Keratinocyte (primary cell): ENCODE measurements around the gene BAZ2B. TPM values are rescaled to one million over a fixed set of nuclear protein-coding genes. Genes with fewer than 3 reads are reported as not detected.
"Not testable (repeated sequence)": the region's sequence is repeated elsewhere in the genome, so short reads cannot be mapped to it uniquely, and the experiment has no call there.

Source experiments
- DNase-seq: peaks from one replicate; pipeline ENCODE4 v3.0.0-alpha.2; 2011; ENCODE audit warnings: low read depth, missing footprints, low spot score
- FAIRE-seq: peaks from 2 replicates; lab custom pipeline; 2011; peaks lifted over from hg19 to GRCh38; lab: Jason Lieb, UNC
- H2AFZ ChIP-seq: 2 replicates; pipeline ENCODE4 v1.6.0; 2012; ENCODE audit warnings: low read length, control low read depth, inconsistent platforms; ENCODE audit not compliant: control insufficient read depth
- H3K27ac ChIP-seq: 2 replicates; pipeline ENCODE4 v1.5.1; 2011; ENCODE audit warnings: low read length; ENCODE audit not compliant: control insufficient read depth, insufficient read depth
- H3K27me3 ChIP-seq: 3 replicates; pipeline ENCODE4 v1.6.0; 2011; ENCODE audit warnings: low read length; ENCODE audit not compliant: control insufficient read depth, insufficient read depth; ENCODE audit errors: extremely low read depth
- H3K36me3 ChIP-seq, 2 experiments: 2 replicates in 1 of 2; 3 replicates in 1 of 2; pipeline ENCODE4 v1.5.1; 2011; ENCODE audit warnings: low read length in 2 of 2, mild to moderate bottlenecking in 1 of 2; ENCODE audit not compliant: control insufficient read depth in 2 of 2, insufficient read depth in 2 of 2; ENCODE audit errors: extremely low read depth in 1 of 2
- H3K4me1 ChIP-seq: 3 replicates; pipeline ENCODE4 v1.5.1; 2011; ENCODE audit warnings: low read length; ENCODE audit not compliant: control insufficient read depth, insufficient read depth; ENCODE audit errors: extremely low read depth
- H3K4me2 ChIP-seq: 3 replicates; pipeline ENCODE4 v1.6.0; 2011; ENCODE audit warnings: low read depth, low read length; ENCODE audit not compliant: control insufficient read depth, insufficient read depth; ENCODE audit errors: extremely low read depth
- H3K4me3 ChIP-seq, 3 experiments: fragments of 200-600 bp in 1 of 3; sonication (generic) in 1 of 3; 2 replicates in 2 of 3; 3 replicates in 1 of 3; pipeline ENCODE4 v1.5.1; 2011 to 2016; ENCODE audit warnings: low read length in 3 of 3, mild to moderate bottlenecking in 3 of 3, control low read depth in 2 of 3, inconsistent platforms in 1 of 3, low read depth in 1 of 3, mixed read lengths in 1 of 3, mixed run types in 1 of 3, moderate library complexity in 1 of 3; ENCODE audit not compliant: control insufficient read depth in 2 of 3, insufficient read depth in 2 of 3; ENCODE audit errors: extremely low read depth in 1 of 3
- H3K79me2 ChIP-seq: 2 replicates; pipeline ENCODE4 v1.6.0; 2012; ENCODE audit warnings: low read length; ENCODE audit not compliant: control insufficient read depth, insufficient read depth
- H3K9ac ChIP-seq: 3 replicates; pipeline ENCODE4 v1.6.0; 2011; ENCODE audit warnings: low read length; ENCODE audit not compliant: control insufficient read depth, insufficient read depth; ENCODE audit errors: extremely low read depth
- H3K9me1 ChIP-seq: 3 replicates; pipeline ENCODE4 v1.6.0; 2011; ENCODE audit warnings: low read length; ENCODE audit not compliant: control insufficient read depth, insufficient read depth; ENCODE audit errors: extremely low read depth
- H3K9me3 ChIP-seq: 2 replicates; pipeline ENCODE4 v1.5.1; 2012; ENCODE audit warnings: low read depth, low read length; ENCODE audit not compliant: control insufficient read depth
- H4K20me1 ChIP-seq: 3 replicates; pipeline ENCODE4 v1.6.0; 2011; ENCODE audit warnings: low read length; ENCODE audit not compliant: control insufficient read depth, insufficient read depth; ENCODE audit errors: extremely low read depth
- CTCF ChIP-seq, 3 experiments: IDR thresholded peaks in 1 of 3; conservative IDR thresholded peaks in 1 of 3; optimal IDR thresholded peaks in 1 of 3; 2 replicates in 2 of 3; 3 replicates in 1 of 3; pipeline versions ENCODE3 to v1.5.1; 2011; ENCODE audit warnings: low read length in 3 of 3, mild to moderate bottlenecking in 3 of 3, moderate library complexity in 2 of 3, control low read depth in 1 of 3, inconsistent platforms in 1 of 3; ENCODE audit not compliant: insufficient read depth in 2 of 3; ENCODE audit errors: extremely low read depth in 1 of 3
- EZH2 ChIP-seq: IDR thresholded peaks from one replicate; pipeline ENCODE4 v1.6.1; 2012; ENCODE audit warnings: inconsistent platforms, mild to moderate bottlenecking, low read length, moderate library complexity
- dilution Hi-C: fragments of 300-500 bp; cut with MboI; formaldehyde crosslinking; loops from one replicate; pipeline ENCODE4 v1.7.0; 2020; ENCODE audit warnings: low sequenced_read_pairs; ENCODE audit not compliant: extremely low pct_ligation_motif_present
- polyA plus RNA-seq, 5 experiments: library from polyadenylated mRNA; depleted of rRNA in 3 of 5; stranded (reverse) in 3 of 5; stranded (forward) in 1 of 5; unstranded in 1 of 5; fragments of >200 nt; gene quantifications; 1 replicate in 1 of 5; 2 replicates in 3 of 5; 3 replicates in 1 of 5; pipeline versions ENCODE4 v1.2.1 to v1.2.3, GENCODE V29; 2011 to 2012; ENCODE audit warnings: missing spikeins in 2 of 5, low read depth in 1 of 5, low replicate concordance in 1 of 5

Gene BAZ2B
- polyA plus RNA-seq, 1 donor (not counting 4 experiments of a cell fraction or from before 2014, with no cell fraction given) = 27.0 TPM

GRCh38 chr2:159635006-159635789, 18.9 kb upstream of the BAZ2B start:
- H2AFZ ChIP-seq = peak overlapping the region; percentile 23

GRCh38 chr2:159633219-159633618, 16.9 kb upstream of the BAZ2B start:
- Histone ChIP-seq H3K4me2 (no peak overlapping the region), H3K79me2 (no peaks in the 10 kb centered on the region), H3K9me1 (no peaks in the 10 kb centered on the region), H2AFZ (no peak overlapping the region), H4K20me1 (no peaks in the 10 kb centered on the region), H3K4me3 (no peak overlapping the region), H3K4me1 (peaks cover 10% of the 10 kb centered on the region), H3K9ac (no peak overlapping the region), H3K36me3 (no peaks in the 10 kb centered on the region), H3K9me3 (no peaks in the 10 kb centered on the region), H3K27ac (no peak overlapping the region), H3K27me3 (no peaks in the 10 kb centered on the region)
- DNase-seq (no peak), FAIRE-seq (no peak)
- TF ChIP-seq EZH2 = no peak
- no peak for TF ChIP-seq CTCF (optimal IDR thresholded peaks at IDR 0.05 in 1 of 3, IDR thresholded peaks at IDR 0.05 in 1 of 3, conservative IDR thresholded peaks at IDR 0.05 in 1 of 3; ENCODE audit: extremely low read depth in 1 of 3, insufficient read depth in 2 of 3, low read length in 3 of 3)
- dilution Hi-C loops = no loop called here

More at GRCh38 chr2:159635006-159635789, 18.9 kb upstream of the BAZ2B start:
- TF ChIP-seq CTCF (optimal IDR thresholded peaks at IDR 0.05 in 1 of 3, IDR thresholded peaks at IDR 0.05 in 1 of 3, conservative IDR thresholded peaks at IDR 0.05 in 1 of 3; ENCODE audit: extremely low read depth in 1 of 3, insufficient read depth in 2 of 3, low read length in 3 of 3) = no peak
- TF ChIP-seq EZH2 = no peak
- Histone ChIP-seq H4K20me1 (no peaks in the 10 kb centered on the region), H3K9me3 (no peaks in the 10 kb centered on the region), H3K36me3 (no peaks in the 10 kb centered on the region), H3K9ac (no peak overlapping the region), H3K4me3 (no peak overlapping the region), H3K4me1 (peaks cover 20% of the 10 kb centered on the region), H3K27ac (no peak overlapping the region), H3K79me2 (no peaks in the 10 kb centered on the region), H3K4me2 (no peak overlapping the region), H3K27me3 (no peaks in the 10 kb centered on the region), H3K9me1 (no peaks in the 10 kb centered on the region)
- dilution Hi-C loops = no loop called here
- FAIRE-seq (no peak), DNase-seq (no peak)

GRCh38 chr2:159625628-159626027, 9.3 kb upstream of the BAZ2B start:
- DNase-seq, H3K9ac ChIP-seq, H3K79me2 ChIP-seq, H3K36me3 ChIP-seq, H3K4me2 ChIP-seq, H3K9me1 ChIP-seq, FAIRE-seq, H3K4me3 ChIP-seq, H3K9me3 ChIP-seq, H2AFZ ChIP-seq, H3K27ac ChIP-seq, H3K27me3 ChIP-seq, H4K20me1 ChIP-seq, H3K4me1 ChIP-seq, dilution Hi-C loops: not testable (repeated sequence)
